GM21515 (cell line): ENCODE data around the gene KLHL25.

Source experiments
- ATAC-seq: cut with Tn5 transposase; IDR thresholded peaks from one replicate; pipeline ENCODE4 v1.9.1; 2021; ENCODE audit not compliant: unreplicated experiment

The KLHL25 gene

DNA sequence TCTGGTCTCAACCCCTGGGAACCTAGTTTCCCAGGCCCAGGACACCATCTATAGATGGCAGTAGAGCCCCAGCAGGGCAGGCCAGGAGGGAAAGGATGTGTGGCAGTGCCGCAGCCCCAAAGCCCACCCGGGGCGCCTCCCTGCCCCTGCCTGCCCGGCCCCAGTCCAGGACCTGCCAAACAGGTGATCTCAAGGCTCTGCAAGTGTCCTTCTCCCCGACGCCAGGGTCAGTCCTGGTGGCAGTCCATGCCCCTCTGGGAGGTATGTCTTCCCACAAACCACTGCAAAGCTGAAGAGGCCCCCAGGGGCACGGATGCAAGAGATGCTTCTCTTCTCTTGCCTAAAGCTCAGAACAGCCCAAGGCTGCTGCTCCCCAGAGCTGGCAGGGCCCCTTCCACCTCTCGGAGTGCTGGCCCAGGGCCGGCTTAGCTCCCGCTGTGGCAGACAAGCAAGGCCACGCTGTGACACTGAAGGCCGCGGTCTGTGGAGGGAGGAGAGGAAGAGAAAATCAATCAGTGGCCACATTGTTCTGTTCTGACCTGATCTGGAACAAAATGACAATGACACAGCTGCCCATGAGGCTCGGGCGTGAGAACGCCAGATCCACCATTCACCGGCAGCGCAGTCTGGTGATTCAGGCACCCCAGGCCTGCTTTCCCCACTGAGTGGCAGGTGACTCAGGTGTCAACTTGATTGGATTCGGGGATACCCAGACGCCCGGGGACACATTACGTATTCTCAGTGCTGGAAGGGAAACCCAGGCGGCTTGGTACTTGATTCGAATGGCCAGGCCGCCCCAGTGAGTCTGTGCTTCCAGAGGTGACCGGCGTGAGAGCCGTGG lies 34.0 kb downstream of the KLHL25 start:
- no peak for ATAC-seq

DNA sequence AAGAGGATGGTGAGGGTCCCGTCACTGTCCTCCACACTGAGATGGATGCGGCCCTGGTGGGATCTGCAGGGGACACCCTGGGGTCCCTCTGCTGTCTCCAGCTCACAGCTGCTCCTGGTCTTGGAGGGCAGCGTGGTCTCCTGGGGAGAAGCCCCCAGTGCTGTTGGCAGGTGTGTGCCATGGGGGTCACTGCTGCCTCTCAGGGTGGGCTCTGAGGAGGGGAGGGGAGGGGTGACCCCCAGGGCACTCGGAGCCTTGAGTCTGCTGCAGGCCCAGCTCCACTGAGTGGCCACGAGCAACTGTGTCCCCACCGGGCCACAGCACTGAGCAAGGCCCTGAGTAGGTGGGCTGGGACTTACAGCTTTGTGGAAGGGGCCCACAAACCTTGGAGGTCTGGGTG lies 34.7 kb downstream of the KLHL25 start:
- ATAC-seq = no peak

DNA sequence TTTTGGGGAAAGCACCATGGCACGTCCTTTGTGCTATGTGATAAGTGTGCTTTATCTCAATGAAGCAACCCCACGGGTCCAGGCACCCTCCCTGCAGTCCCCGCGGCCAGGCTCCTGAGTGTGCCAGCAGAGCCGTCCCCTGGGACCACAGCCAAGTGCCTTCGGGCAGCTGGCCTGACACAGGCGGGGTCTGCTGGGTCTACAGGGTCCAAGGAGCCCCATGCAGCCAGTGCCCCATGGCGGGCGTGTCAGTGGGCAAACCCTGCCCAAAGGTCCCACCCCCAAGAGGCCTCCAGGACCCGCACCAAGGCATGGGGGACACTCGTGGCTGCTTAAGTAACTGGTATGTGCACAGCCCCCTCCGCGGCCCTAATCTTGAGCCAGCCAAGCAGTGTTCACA lies 35.3 kb downstream of the KLHL25 start:
- no peak for ATAC-seq

DNA sequence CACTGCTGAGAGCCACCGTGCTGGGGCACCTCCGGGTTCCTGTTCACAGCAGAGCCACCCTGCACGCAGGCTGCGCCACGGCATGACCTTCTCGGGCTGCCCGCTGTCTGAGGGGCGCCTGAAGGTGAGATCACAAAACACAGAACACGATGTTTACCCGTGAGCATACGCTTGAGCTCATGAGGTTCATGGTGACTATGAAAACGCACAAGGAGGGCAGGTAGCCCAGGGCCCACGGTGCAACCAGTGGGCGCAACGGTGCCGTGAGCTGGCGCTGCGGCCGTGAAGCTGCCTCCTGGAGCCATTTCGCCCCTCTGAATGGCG lies 36.1 kb downstream of the KLHL25 start:
- ATAC-seq = no peak

DNA sequence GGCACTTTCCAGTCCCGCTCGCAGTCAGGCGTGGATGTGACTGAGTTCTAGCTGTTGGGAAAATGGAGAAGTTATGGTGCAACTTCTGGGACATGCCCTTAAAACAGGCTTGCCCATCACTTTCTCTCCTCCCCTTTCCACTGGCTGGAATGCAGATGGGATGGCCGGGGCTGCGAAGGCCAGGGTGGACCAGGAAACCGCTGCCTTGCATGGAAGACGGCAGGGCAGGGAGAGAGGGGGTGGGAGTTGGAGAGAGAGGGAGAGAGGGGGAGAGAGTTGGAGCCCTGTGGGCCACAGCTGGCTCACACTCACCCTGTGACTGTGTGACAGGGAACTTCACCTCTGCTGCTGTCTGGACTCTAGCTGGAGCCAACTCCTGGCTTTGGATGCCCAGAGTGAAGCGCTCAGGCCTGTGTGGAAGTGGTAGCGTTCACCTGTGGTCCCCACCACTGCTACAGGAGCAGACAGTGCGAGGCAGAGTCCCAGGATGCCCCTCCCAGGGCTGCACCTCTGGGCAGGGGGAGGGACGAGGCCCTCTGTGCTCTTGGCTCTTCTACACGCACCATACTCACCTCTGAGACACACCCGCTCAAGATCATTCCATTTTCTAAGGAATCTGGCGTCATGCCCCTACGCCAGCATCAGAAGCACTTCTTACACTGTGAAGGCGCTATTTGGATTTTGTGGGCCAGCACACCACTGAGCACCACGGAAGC lies 36.6 kb downstream of the KLHL25 start:
- no peak for ATAC-seq

DNA sequence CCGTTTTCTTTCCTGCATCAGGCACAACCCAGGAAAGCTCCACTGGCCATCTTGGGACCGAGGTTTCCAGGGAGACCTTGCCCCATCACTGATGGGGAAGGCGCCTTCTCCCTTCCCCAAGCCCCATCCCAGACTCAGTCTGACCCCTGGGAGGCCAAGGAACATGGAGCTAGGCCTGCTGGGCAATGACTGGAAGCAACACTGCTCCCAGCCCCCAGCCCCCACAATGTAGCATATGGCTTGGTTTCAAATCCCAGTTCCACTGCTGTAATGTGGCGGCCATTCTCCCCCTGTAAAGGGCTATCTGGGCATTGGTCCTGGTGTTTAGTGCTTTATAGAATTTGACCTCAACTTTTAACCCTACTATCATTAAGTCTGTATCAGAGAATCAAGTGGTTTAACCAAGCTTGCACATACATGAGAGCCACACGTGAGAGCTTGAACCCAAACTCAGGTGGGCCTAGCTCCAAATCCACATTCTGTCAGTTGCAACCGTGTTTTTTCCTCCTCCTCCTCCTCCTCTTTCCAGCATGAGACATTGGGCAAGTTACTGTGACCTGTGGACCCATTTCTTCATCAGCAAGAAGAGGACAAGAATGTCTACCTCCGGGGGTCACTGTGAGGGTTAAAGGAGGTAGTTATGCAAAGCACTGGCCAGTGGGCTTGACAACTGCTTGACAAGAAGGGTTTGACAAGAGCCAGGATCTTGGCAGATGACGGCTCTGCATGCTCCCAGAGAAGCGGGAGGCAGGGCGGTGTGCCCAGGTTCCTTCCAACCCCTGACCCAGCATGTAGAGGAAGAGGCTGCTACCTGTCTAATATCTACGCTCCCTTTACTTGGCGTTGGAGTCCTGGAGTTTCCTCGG lies 37.4 kb downstream of the KLHL25 start:
- ATAC-seq = no peak

DNA sequence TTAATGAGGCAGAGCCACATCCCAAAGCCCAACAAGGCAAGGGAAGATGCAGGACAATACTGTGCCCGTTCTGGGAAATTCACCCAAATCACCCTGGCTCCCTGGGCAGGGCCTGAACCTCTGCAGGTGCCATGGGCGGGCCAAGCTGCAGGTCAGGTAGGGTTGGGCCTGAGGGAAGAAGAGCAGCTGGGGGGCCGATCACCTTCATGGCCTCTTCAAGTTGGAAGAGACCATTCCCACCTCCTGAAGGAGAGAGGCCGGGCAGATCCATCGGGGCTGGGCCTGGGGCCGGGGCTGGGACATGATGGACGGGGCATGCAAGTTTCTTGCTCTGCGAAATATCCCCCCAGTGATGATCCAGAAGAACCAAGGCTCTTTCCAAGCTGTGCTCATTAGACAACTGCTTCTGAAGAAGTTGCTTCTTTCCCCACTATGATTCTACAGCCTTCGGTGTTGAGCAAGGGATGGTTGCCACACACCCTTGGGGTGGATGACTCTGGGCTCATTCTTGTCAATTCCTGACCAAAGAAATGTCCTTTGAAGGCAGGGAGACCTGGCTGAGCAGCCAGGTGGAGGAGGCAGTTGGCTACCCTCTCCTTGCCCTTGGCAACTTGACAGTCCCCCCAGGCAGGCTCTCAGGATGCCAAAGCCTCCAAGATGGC lies 38.2 kb downstream of the KLHL25 start:
- no peak for ATAC-seq

DNA sequence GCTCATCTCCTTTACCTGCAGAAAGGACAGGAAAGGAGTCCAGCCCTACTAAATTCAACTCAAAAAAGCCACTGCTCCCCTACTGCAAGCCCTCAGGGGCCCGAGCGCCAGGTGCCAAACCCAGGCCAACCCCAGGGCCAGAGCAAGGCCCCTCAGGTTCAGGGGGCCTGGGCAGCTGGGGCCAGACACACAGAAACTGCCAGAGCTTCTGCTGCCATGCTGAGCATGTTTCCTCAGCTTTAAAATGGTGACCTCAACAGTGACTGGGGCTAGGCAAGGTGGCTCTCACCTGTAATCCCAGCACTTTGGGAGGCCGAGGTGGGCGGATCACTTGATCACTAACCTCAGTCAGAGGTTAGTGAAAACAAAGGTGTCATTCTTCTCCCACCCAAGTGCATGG lies 38.8 kb downstream of the KLHL25 start:
- ATAC-seq = no peak

DNA sequence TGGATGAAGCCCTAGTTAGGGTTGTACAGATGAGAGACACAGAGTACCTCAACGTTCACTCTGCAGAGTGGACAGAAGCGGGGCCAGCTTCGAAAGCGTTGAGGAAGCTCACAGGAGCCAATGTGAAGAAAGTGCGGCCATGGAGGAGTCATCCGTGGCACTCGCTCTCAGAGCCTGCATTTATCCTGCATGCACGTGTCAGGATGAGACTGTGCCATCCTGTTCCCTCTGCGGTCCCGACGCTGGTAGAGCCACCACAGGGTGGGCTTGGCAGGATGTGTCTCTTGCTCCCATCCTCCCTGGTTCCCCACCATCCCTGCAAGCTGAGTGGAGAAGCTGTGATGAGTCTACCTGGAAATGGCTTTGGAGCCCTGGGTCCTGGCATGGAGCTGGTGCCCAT lies 39.3 kb downstream of the KLHL25 start:
- ATAC-seq = no peak

DNA sequence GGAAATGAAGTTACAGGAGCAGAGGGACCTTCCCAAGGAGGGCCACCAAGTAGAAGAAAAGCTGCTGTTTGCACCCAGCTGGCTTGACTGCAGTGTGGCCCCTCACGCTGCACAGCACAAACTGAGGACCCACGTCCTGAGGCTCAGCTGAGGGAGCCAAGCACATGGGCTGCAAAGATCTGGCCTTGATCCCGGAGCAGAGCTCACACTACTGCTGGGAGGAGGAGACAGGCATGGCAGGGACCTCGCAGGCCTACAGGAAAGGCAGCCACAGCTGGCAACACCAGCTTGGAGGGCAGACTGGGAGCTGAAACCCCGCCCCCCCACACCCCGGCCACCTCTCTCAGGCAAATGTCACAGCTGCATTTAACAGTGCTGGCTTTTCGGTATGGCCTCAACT lies 39.7 kb downstream of the KLHL25 start:
- no peak for ATAC-seq

DNA sequence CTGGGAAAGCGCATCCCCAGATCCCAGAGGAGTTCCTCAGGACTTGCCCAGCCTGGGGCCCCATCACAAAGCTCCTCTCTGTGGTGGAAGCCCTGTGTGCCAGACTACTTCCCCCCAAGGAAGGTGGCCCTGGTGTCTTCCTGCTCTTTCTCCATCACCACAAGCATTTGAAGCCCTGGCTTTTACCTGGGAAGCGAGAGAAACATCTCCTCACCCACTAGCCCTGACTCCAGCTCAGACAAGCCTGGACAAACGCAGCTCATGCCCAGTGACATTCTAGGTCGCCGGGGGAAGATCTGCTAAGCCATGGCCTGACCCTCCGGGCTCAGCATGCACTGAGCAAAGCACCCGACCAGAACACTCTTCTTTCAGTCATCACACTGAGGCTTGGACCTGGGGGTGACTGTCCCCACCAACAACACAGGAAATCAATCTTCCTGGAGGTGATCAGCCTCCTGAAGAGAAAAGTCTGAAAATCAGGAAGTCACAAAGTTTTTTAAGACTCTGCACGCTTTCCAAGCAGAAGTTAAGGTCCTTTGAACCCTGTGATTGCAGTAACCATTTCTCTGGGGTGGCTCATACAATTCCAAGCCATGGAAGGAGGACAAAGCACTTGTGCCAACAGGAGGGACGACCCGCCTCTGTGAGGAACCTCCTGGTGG lies 40.8 kb downstream of the KLHL25 start:
- no peak for ATAC-seq

DNA sequence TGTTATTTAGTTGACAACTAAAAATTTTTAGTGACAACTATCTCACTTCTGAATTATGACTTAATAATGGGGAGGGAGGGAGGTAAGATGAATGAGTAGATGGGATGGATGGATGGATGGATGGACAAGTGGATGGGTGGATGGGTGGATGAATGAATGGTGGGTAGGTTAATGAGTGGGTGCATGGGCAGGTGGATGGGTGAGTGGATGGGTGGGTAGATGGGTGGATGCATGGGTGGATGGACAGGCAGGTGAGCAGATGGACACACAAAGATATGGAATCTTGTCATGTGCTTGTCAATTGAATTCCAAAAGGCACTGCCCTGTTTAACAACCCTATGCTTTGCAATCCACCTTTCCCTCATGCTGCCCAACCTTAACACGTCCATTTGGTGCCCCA lies 41.5 kb downstream of the KLHL25 start:
- ATAC-seq = no peak

DNA sequence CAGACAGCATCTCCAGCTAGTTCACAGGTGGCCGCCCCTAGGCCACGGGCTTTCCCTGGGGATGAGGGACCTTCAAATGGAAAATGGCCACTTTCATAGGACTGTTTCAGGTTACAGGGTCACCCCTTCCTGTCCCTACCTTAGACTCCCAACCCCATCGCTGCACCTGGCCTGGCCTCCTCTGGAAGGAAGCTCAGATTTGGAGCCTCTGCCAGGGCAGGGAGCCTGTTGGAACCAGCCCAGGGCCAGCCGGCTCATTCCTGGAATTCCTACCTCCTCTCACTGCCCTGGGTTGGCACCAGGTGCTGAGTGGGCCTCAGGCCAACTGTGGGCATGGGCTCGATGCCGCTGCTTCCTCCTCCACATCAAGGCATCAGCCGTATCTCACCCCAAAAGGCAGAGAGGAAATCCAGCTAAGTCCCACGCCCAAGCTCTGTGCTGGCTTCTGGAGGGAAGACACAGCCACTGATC lies 42.2 kb downstream of the KLHL25 start:
- no peak for ATAC-seq

DNA sequence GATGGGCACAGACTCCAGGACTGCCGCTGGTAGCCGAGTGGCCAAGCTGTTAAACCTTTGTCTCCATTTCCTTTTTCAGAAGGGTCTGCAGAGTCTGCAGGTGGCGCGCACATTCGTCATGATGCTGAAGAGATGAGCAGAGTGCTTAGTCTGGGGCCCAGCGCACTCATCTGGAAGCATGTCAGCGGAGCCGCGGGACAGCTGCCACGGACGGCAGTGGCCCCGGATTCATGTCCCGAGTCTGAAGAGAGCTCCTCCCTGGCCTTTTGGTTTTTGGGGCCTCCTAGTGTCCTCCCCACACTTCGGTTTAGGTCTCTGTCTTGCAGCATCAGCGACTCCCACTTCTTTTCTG lies 42.6 kb downstream of the KLHL25 start:
- no peak for ATAC-seq

DNA sequence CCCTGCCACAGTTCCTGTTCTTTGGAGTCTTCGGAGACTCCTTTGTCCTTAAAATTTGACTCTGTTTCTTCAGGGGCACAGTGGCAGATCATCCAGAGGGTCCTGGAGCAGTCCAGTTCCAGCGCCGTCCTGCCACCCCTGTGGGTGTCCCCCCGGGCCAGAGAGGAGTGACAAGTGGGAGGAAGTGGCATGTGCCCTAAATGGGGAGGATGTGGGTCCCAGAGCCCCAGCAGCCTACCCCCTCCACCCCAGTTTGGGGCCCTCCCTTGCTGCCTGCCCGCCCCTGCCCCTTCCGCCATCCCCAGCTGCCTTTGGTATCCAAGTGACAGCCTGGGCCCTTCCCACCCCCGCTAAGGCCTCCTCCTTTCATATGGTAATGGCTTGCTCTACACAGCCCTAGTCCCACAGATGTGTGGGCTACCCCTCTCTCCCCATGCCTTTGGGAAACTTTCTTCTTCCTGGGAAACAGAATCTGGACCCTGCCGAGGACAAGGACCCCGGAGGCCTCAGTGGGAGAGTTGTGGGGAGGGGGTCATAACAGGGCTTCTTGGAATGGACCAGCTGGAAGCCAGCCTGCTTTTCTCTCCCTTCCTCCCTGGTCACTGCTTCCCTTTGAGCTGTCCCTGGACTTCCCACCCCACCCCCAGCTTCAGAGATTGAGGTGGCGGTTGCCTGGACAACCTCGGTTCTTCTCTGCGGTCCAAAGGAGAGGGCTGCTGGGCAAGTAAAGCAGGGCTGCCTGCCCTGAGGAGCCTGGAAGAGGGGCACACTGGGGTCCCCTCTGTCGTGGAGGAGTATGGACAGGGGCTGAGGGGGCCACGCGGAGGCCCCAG lies 43.2 kb downstream of the KLHL25 start:
- ATAC-seq = no peak

DNA sequence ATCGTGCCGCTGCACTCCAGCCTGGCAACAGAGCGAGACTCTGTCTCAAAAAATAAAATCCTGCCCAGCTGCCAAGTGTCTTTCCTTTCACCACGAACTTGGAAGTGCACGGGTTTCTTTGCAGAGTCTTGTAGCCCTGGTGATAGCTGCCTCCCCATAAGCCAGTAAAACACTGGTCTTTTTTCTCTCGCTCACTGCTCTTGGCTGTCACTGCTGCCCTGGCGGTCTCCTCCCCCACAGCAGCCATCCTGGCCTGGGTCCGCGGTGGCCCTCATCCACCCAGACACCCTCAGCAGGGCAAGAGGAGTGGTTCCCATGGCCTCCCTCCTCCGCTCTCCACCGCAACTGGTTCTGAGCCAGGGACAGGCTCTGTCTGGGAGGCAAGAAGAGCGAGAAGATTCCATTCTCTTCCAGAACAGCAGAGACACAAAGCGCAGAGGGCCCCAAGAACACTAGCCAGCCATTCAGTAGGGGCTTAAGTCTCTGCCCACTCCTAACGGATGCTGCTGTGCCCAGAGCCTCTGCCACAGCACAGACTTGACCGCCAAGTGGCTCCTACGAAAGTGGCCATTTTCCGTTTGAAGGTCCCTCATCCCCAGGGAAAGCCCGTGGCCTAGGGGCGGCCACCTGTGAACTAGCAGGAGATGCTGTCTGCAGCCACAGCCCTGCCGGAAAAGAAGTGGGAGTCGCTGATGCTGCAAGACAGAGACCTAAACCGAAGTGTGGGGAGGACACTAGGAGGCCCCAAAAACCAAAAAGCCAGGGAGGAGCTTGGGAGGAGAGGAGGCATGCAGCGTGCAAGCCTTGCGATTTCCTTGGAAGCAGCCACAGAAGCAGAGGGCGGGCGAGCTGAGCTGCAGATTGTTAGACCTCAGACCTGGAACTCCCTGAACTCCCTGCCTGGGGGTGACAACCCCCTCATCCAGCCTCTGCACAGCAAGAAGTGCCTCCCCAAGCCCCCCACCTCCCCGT lies 44.1 kb downstream of the KLHL25 start:
- ATAC-seq = no peak

DNA sequence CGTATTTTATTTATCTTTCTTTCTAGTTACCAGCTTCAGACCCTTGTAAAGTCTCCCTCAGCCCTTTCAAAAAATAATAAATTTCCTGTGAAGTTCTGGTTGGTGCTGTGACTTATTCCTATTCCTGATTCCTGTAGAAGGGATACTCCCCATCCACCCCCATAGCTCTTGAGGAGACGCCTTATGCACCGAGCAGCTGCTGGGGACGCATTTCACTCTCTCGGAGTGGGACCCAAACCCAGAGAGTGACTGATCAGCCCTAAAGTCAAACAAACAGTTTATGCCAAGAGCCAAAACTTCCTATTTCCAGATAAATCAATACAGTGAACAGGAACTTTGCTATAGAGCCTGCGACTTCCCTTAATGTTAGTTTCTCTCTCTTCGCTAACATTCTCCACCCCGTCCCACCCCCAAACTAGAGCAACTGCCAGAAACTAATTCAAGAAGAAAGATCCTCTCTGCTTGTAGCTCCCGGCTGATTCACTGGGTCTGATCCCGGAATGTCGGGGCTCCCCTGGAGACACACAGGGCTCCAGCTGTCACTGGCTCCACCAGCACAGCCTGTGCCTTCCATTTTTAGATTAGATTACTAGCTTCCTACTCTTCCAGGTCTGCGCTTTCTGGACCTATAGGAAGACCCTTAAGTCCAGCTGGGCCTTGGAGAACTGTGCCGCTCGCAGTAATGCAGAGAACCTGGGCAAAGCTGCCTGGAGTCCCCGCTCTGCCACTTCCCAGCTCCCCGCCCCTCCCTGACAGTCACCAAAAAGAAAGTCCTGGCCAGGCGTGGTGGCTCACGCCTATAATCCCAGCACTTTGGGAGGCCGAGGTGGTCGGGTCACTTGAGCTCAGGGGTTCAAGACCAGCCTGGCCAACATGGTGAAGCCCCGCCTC lies 45.2 kb downstream of the KLHL25 start:
- no peak for ATAC-seq

DNA sequence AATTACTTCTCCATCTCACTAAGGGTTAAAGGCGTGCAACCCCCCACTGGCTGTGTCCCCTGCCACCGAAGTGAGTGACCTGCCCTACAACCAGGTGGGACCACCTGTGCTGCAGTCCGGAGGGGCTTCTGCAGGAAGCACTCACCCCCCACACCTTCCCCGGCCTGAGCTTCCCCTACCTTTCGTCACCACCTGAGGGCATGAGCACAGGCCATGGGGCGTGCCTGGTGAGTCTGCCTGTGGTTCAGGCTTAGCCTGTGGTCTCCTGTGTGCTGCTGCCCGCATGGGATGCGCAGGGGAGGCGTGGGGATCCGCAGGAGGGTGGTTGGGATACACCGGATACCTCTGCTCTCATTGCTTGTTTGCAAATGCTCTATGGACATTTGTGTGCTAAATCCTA lies 46.0 kb downstream of the KLHL25 start:
- no peak for ATAC-seq
